ENCODE measurements around the gene GRK6. TPM values are rescaled to one million over a fixed set of nuclear protein-coding genes. Genes with fewer than 3 reads are reported as not detected.
A peak's percentile ranks its signal among the peaks of the same experiment; 100 is the strongest.

GRK6 gene
- polyA plus RNA-seq, 6 donors from 2014 or later: 66.5 to 178 (median 98.1) TPM

- no peak overlapping the region for H3K27ac Mint-ChIP-seq
- ATAC-seq (ENCODE audit: low read depth in 2 of 2) (no peak), DNase-seq (no peak)
- peaks cover 21 to 29% (median 24%) of the 10 kb centered on the region in 3 donors for H3K4me1 Mint-ChIP-seq
- H3K4me3 Mint-ChIP-seq: no peak overlapping the region
- no peaks in the 10 kb centered on the region for H3K9me3 Mint-ChIP-seq
- no peaks in the 10 kb centered on the region for H3K27me3 Mint-ChIP-seq
- no peaks in the 10 kb centered on the region for H3K36me3 Mint-ChIP-seq
Observed at GRCh38 chr5:177423671-177424070, 2.8 kb upstream of the GRK6 start.

DNA sequence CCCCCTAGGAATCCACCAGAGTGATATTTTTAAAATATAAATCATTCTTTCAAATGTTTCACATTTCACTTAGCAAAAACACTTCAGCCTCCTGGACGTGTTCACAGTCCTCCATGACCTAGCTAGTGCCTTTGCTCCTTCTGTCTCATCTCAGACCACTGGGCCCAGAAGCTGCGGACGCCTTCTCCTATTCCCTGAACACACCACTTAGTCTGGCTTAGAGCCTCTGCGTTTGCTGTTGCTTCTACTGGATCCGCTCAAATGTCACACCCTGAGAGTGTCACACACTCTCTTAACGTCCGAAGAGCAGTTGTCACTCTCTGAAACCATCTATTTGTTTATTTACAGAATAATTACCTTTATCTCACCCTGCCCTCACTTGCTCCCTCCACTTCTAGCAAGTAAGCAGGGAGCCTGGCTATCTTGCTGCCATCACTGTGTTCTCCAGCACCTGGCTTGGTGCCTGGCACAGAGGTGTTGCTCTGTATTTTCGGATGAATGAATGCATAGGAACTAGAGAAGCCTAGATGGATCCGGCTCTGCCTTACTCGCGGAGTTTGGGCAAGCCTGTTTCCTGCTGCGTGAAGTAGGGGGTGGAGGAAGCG is 1.2 kb upstream of the GRK6 start:
- ATAC-seq (ENCODE audit: low read depth in 2 of 2) (no peak), DNase-seq (no peak)
- H3K27ac Mint-ChIP-seq: peak overlapping the region; percentile 91 to 99 (median 98)
- no peaks in the 10 kb centered on the region for H3K9me3 Mint-ChIP-seq
- no peaks in the 10 kb centered on the region for H3K27me3 Mint-ChIP-seq
- peak overlapping the region; percentile 83 to 100 (median 92) for H3K4me3 Mint-ChIP-seq
- no peaks in the 10 kb centered on the region for H3K36me3 Mint-ChIP-seq
- H3K4me1 Mint-ChIP-seq: peaks cover 36 to 45% (median 40%) of the 10 kb centered on the region in 3 donors

GRCh38 chr5:177425801-177426565 is 493 bp upstream of the GRK6 start:
- peak; percentile 80 to 81 for ATAC-seq (ENCODE audit: low read depth in 2 of 2)

GRCh38 chr5:177427211-177427822 is 841 bp downstream of the GRK6 start:
- ATAC-seq (ENCODE audit: low read depth in 2 of 2) (no peak), DNase-seq (no peak)
- H3K27ac Mint-ChIP-seq: peak overlapping the region; percentile 95 to 99 (median 96)
- peaks cover 53 to 65% (median 59%) of the 10 kb centered on the region in 3 donors for H3K4me1 Mint-ChIP-seq
- H3K9me3 Mint-ChIP-seq: no peaks in the 10 kb centered on the region
- peak overlapping the region; percentile 83 to 97 (median 93) for H3K4me3 Mint-ChIP-seq
- no peaks in the 10 kb centered on the region for H3K36me3 Mint-ChIP-seq
- H3K27me3 Mint-ChIP-seq: no peaks in the 10 kb centered on the region

More at GRCh38 chr5:177425801-177426565, 493 bp upstream of the GRK6 start:
- H3K36me3 Mint-ChIP-seq: no peaks in the 10 kb centered on the region
- peak overlapping the region; percentile 96 to 99 (median 98) for H3K27ac Mint-ChIP-seq
- DNase-seq: peak; percentile 100
- no peaks in the 10 kb centered on the region for H3K27me3 Mint-ChIP-seq
- H3K9me3 Mint-ChIP-seq: no peaks in the 10 kb centered on the region
- peaks cover 43 to 52% (median 47%) of the 10 kb centered on the region in 3 donors for H3K4me1 Mint-ChIP-seq
- H3K4me3 Mint-ChIP-seq: peak overlapping the region; percentile 83 to 100 (median 92)

GRCh38 chr5:177427919-177428573 is 1.6 kb downstream of the GRK6 start:
- H3K9me3 Mint-ChIP-seq: no peaks in the 10 kb centered on the region
- H3K4me3 Mint-ChIP-seq: peak overlapping the region; percentile 83 to 97 (median 93)
- peak overlapping the region; percentile 95 to 99 (median 96) for H3K27ac Mint-ChIP-seq
- H3K27me3 Mint-ChIP-seq: no peaks in the 10 kb centered on the region
- DNase-seq: no peak
- no peak for ATAC-seq (ENCODE audit: low read depth in 2 of 2)
- H3K4me1 Mint-ChIP-seq: peaks cover 53 to 70% (median 63%) of the 10 kb centered on the region in 3 donors
- no peaks in the 10 kb centered on the region for H3K36me3 Mint-ChIP-seq

- Mint-ChIP-seq H3K27ac (peak overlapping the region; percentile 77 to 99 (median 96)), H3K36me3 (no peaks in the 10 kb centered on the region), H3K4me1 (peaks cover 53 to 74% (median 67%) of the 10 kb centered on the region in 3 donors), H3K27me3 (no peaks in the 10 kb centered on the region), H3K9me3 (no peaks in the 10 kb centered on the region), H3K4me3 (peak overlapping the region; percentile 83 to 97 (median 93))
- ATAC-seq (ENCODE audit: low read depth in 2 of 2) (no peak), DNase-seq (no peak)
Observed at GRCh38 chr5:177428574-177429217, 2.2 kb downstream of the GRK6 start.

DNA sequence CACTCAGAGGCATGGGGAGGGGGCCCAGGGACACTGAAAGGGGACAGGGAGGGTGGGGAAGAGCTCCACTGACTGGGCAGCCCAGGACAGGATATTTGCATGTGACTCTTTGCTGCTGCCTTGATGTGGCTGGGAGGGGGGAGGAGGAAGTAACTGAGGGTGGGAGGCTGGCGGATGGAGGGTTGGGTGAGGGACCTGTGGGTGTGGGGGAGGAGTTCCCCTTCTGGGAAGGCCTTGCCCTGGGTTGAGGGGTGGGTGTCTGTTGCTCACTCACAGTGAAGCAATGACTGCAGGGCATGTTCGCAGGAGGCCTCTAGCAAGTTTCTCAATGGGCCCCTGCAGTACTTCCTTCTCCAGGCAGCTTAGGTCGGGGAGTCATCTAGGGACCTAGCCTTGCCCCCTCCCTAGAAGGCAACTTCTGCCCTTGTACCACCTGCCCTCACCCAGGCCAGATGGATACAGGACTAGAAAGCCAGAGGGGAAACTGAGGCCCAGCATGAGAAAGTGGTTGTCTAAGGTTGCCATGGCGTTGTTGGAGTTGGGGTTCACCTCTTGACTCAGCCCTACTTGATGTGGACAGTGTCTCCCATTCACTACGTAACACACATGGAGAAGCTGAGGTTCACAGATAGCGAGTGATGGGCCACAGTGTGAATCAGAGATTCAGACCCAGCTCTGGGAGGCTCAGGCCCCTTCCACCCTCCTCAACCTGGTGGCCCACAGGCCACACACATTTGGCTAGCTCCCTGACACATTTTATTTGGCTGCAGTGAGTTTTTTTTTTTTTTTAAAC is 3.0 kb downstream of the GRK6 start:
- ATAC-seq (ENCODE audit: low read depth in 2 of 2) (peak; percentile 7 to 10), DNase-seq (peak; percentile 80)
- peak overlapping the region; percentile 77 to 99 (median 96) for H3K27ac Mint-ChIP-seq
- no peaks in the 10 kb centered on the region for H3K27me3 Mint-ChIP-seq
- H3K4me1 Mint-ChIP-seq: peaks cover 53 to 74% (median 67%) of the 10 kb centered on the region in 3 donors
- H3K9me3 Mint-ChIP-seq: no peaks in the 10 kb centered on the region
- H3K36me3 Mint-ChIP-seq: no peaks in the 10 kb centered on the region
- peak overlapping the region; percentile 83 to 97 (median 93) for H3K4me3 Mint-ChIP-seq

GRCh38 chr5:177430140-177430951 is 3.9 kb downstream of the GRK6 start:
- ATAC-seq (ENCODE audit: low read depth in 2 of 2) (no peak), DNase-seq (no peak)
- no peaks in the 10 kb centered on the region for H3K9me3 Mint-ChIP-seq
- no peaks in the 10 kb centered on the region for H3K36me3 Mint-ChIP-seq
- peaks cover 50 to 71% (median 62%) of the 10 kb centered on the region in 3 donors for H3K4me1 Mint-ChIP-seq
- H3K27ac Mint-ChIP-seq: peak overlapping the region; percentile 77 to 99 (median 97)
- no peaks in the 10 kb centered on the region for H3K27me3 Mint-ChIP-seq
- peak overlapping the region; percentile 83 to 97 (median 93) for H3K4me3 Mint-ChIP-seq

GRCh38 chr5:177430972-177431316 is 4.5 kb downstream of the GRK6 start:
- Mint-ChIP-seq H3K27ac (peak overlapping the region; percentile 96 to 99 (median 98)), H3K4me3 (peak overlapping the region in 7 of 8 donors; percentile 83 to 97 (median 92)), H3K9me3 (no peaks in the 10 kb centered on the region), H3K4me1 (peaks cover 46 to 67% (median 57%) of the 10 kb centered on the region in 3 donors), H3K27me3 (no peaks in the 10 kb centered on the region), H3K36me3 (no peaks in the 10 kb centered on the region)
- DNase-seq (no peak), ATAC-seq (ENCODE audit: low read depth in 2 of 2) (no peak)

- peaks cover 46 to 65% (median 57%) of the 10 kb centered on the region in 3 donors for H3K4me1 Mint-ChIP-seq
- no peaks in the 10 kb centered on the region for H3K9me3 Mint-ChIP-seq
- H3K4me3 Mint-ChIP-seq: peak overlapping the region; percentile 68 to 97 (median 87)
- DNase-seq (peak; percentile 94), ATAC-seq (ENCODE audit: low read depth in 2 of 2) (peak; percentile 69)
- H3K27me3 Mint-ChIP-seq: no peaks in the 10 kb centered on the region
- H3K36me3 Mint-ChIP-seq: peaks cover 0 to 1% of the 10 kb centered on the region in 2 donors
- peak overlapping the region; percentile 96 to 99 (median 98) for H3K27ac Mint-ChIP-seq
Observed at GRCh38 chr5:177431317-177432142, 5.1 kb downstream of the GRK6 start.

All from naive B cell (primary cell).